IMR-90 (cell line): ENCODE results near the gene CDR2L. TPM values are rescaled to one million over a fixed set of nuclear protein-coding genes. Genes with fewer than 3 reads are reported as not detected.
A peak's percentile ranks its signal among the peaks of the same experiment; 100 is the strongest.

ENCODE experiments used
- ATAC-seq: fragments of 200-7000 bp; cut with Tn5 transposase; 2 replicates; pipeline ENCODE4 v1.9.1; 2020; ENCODE audit warnings: low read depth, mild to moderate bottlenecking, moderate library complexity
- BruUV-seq: library from RNA; stranded (reverse); fragments of 400-500 nt; replicated peaks from 2 replicates; lab custom pipeline; 2021; lab: Mats Ljungman, UMichigan
- CTCF ChIA-PET: fragments of 300-600 bp; formaldehyde crosslinking; extraction: SDS; loops from one replicate; lab custom pipeline; 2021; ENCODE audit warnings: antibody characterized with exemption; lab: Yijun Ruan, JAX
- POLR2A ChIA-PET: fragments of 300-600 bp; sonication (Branson Sonifier 250); formaldehyde crosslinking; loops from one replicate; lab custom pipeline; 2022; ENCODE audit warnings: antibody characterized with exemption; ENCODE audit not compliant: unreplicated experiment; lab: Charles Lee
- DNase-seq: peaks from one replicate; pipeline ENCODE4 v3.0.0; 2013
- H2AFZ ChIP-seq: replicated peaks from 2 replicates; pipeline ENCODE3; 2013; ENCODE audit warnings: low read length, mild to moderate bottlenecking; ENCODE audit not compliant: poor library complexity
- H2AK5ac ChIP-seq: 2 replicates; pipeline ENCODE4 v1.6.1; 2013; ENCODE audit warnings: low read depth, low read length, inconsistent platforms
- H2AK9ac ChIP-seq: replicated peaks from 2 replicates; pipeline ENCODE3; 2013; ENCODE audit warnings: mild to moderate bottlenecking, low read depth, low read length, moderate library complexity; ENCODE audit not compliant: poor library complexity
- H2BK120ac ChIP-seq: 2 replicates; pipeline ENCODE4 v1.6.1; 2013; ENCODE audit warnings: low read depth, low read length, inconsistent platforms
- H2BK15ac ChIP-seq: 3 replicates; pipeline ENCODE4 v1.6.1; 2013; ENCODE audit warnings: low read depth, low read length, inconsistent platforms
- H2BK20ac ChIP-seq: 2 replicates; pipeline ENCODE4 v1.6.1; 2013; ENCODE audit warnings: low read depth, mild to moderate bottlenecking, inconsistent platforms, low read length, moderate library complexity
- H2BK5ac ChIP-seq: 2 replicates; pipeline ENCODE4 v1.6.1; 2013; ENCODE audit warnings: mild to moderate bottlenecking, low read depth, low read length, inconsistent platforms; ENCODE audit not compliant: poor library complexity, severe bottlenecking
- H3K14ac ChIP-seq: replicated peaks from 2 replicates; pipeline ENCODE4 v1.6.1; 2013; ENCODE audit warnings: low read depth, low read length, inconsistent platforms
- H3K18ac ChIP-seq: 2 replicates; pipeline ENCODE4 v1.6.1; 2013; ENCODE audit warnings: low read depth, low read length, control low read depth
- H3K23ac ChIP-seq: 2 replicates; pipeline ENCODE4 v1.6.1; 2013; ENCODE audit warnings: low read depth, low read length, inconsistent platforms
- H3K27ac ChIP-seq: 2 replicates; pipeline ENCODE4 v1.5.1; 2013; ENCODE audit warnings: mild to moderate bottlenecking, control low read depth, low read length; ENCODE audit not compliant: insufficient read depth
- H3K27me3 ChIP-seq: 2 replicates; pipeline ENCODE4 v1.6.1; 2013; ENCODE audit warnings: low read length; ENCODE audit not compliant: control insufficient read depth, insufficient read depth
- H3K36me3 ChIP-seq: 2 replicates; pipeline ENCODE4 v1.6.1; 2013; ENCODE audit warnings: low read length, mixed read lengths; ENCODE audit not compliant: control insufficient read depth, insufficient read depth
- H3K4ac ChIP-seq: 2 replicates; pipeline ENCODE4 v1.6.1; 2013; ENCODE audit warnings: low read depth, low read length, inconsistent platforms
- H3K4me1 ChIP-seq: 2 replicates; pipeline ENCODE4 v1.6.1; 2013; ENCODE audit warnings: low read length, mixed read lengths; ENCODE audit not compliant: control insufficient read depth, insufficient read depth
- H3K4me2 ChIP-seq: 2 replicates; pipeline ENCODE4 v1.6.1; 2013; ENCODE audit warnings: low read depth, mild to moderate bottlenecking, control low read depth, low read length, moderate library complexity
- H3K4me3 ChIP-seq: 2 replicates; pipeline ENCODE4 v1.5.1; 2013; ENCODE audit warnings: low read depth, mild to moderate bottlenecking, control low read depth, low read length, moderate library complexity; ENCODE audit not compliant: insufficient read depth
- H3K56ac ChIP-seq: 2 replicates; pipeline ENCODE4 v1.6.1; 2013; ENCODE audit warnings: low read length, inconsistent platforms; ENCODE audit not compliant: insufficient read depth; ENCODE audit errors: extremely low read depth
- H3K79me1 ChIP-seq, 2 experiments: 2 replicates each; pipeline ENCODE4 v1.6.1; 2013; ENCODE audit warnings: low read length in 2 of 2, inconsistent platforms in 1 of 2, low read depth in 1 of 2
- H3K9ac ChIP-seq: 2 replicates; pipeline ENCODE4 v1.6.1; 2013; ENCODE audit warnings: low read depth, low read length, control low read depth
- H3K9me1 ChIP-seq: 2 replicates; pipeline ENCODE4 v1.6.1; 2013; ENCODE audit warnings: low read length, inconsistent platforms; ENCODE audit not compliant: insufficient read depth
- H3K9me3 ChIP-seq: 2 replicates; pipeline ENCODE4 v1.6.1; 2013; ENCODE audit warnings: low read length; ENCODE audit not compliant: control insufficient read depth, insufficient read depth
- H4K20me1 ChIP-seq: 2 replicates; pipeline ENCODE4 v1.6.1; 2013; ENCODE audit warnings: low read length, inconsistent platforms; ENCODE audit not compliant: insufficient read depth
- H4K5ac ChIP-seq: 2 replicates; pipeline ENCODE4 v1.6.1; 2013; ENCODE audit warnings: mild to moderate bottlenecking, low read depth, low read length, control low read depth
- H4K8ac ChIP-seq, 2 experiments: 2 replicates each; pipeline ENCODE4 v1.6.1; 2013; ENCODE audit warnings: low read depth in 2 of 2, low read length in 2 of 2, control low read depth in 1 of 2, inconsistent platforms in 1 of 2
- H4K91ac ChIP-seq: 2 replicates; pipeline ENCODE4 v1.6.1; 2013; ENCODE audit warnings: low read depth, low read length, inconsistent platforms; ENCODE audit not compliant: insufficient read depth
- BHLHE40 ChIP-seq: fragments of 150-350 bp; IDR thresholded peaks from 2 replicates; pipeline ENCODE4 v1.6.1; 2016; ENCODE audit warnings: mild to moderate bottlenecking, low read depth, low read length
- CHD1 ChIP-seq: IDR thresholded peaks from 2 replicates; pipeline ENCODE4 v1.6.1; 2012; ENCODE audit warnings: low read depth, low read length, improper control_type of control experiment
- SMC3 ChIP-seq: fragments of 150-350 bp; IDR thresholded peaks from 2 replicates; pipeline ENCODE4 v1.6.1; 2016; ENCODE audit warnings: low read depth, mild to moderate bottlenecking, antibody characterized with exemption, low read length, moderate library complexity
- USF2 ChIP-seq: fragments of 150-350 bp; IDR thresholded peaks from 2 replicates; pipeline ENCODE4 v1.6.1; 2017; ENCODE audit warnings: mild to moderate bottlenecking, antibody characterized with exemption, low read length, low read depth
- WGBS, 2 experiments: methylation state at CpG; one replicate each; pipeline versions ENCODE4 v1.1.5 to v1.1.7; 2013; ENCODE audit warnings: missing lambda C conversion rate in 2 of 2; ENCODE audit not compliant: insufficient read length in 1 of 2; ENCODE audit errors: extremely low coverage in 2 of 2; 5-methylcytosine and 5-hydroxymethylcytosine counted together
- dilution Hi-C: fragments of 300-500 bp; cut with HindIII; formaldehyde crosslinking; loops from one replicate; pipeline ENCODE4 v1.14.3; 2018; ENCODE audit warnings: low sequenced_read_pairs; ENCODE audit not compliant: unreplicated experiment
- in situ Hi-C: fragments of 300-500 bp; cut with MboI; formaldehyde crosslinking; loops from 3 replicates; pipeline ENCODE4 v1.14.3; 2019; ENCODE audit warnings: low sequenced_read_pairs, inconsistent platforms, mixed read lengths
- intact Hi-C: fragments of 100-400 bp; cut with micrococcal nuclease; formaldehyde crosslinking; loops from 2 replicates; pipeline ENCODE4 v1.10.0; 2022
- polyA plus RNA-seq, 3 experiments: library from polyadenylated mRNA; depleted of rRNA; stranded (reverse); fragments of >200 nt; gene quantifications; 2 replicates each; pipeline ENCODE4 v1.2.3, GENCODE V29; 2012; ENCODE audit warnings: low replicate concordance in 1 of 3
- total RNA-seq: library from RNA; depleted of rRNA; stranded (reverse); fragments of >200 nt; gene quantifications from 2 replicates; pipeline ENCODE4 v1.2.3, GENCODE V29; 2012

The CDR2L gene
- total and polyA plus RNA-seq, 2 of the 4 experiments (the other 2 are of a cell fraction): 5.7 to 18.9 TPM

GRCh38 chr17:75031972-75032719, 44.7 kb downstream of the CDR2L start:
- intact Hi-C loops: no loop called here
- WGBS, 2 experiments: 7% methylated on average over 3 of the region's 10 CpGs; no CpG with 5 or more reads in 1 of the 2 experiments
- DNase-seq: peak; percentile 84

More at GRCh38 chr17:75031972-75032719, 44.7 kb downstream of the CDR2L start:
- CTCF ChIA-PET: interaction anchor here (1.6 to 2.0 kb wide), 2 partner anchors 44 to 71 kb away, joined by 5 to 9 read pairs; no protein-coding TSS in a partner anchor
- Histone ChIP-seq H2BK15ac (no peak overlapping the region), H3K56ac (no peak overlapping the region), H3K4me1 (peaks cover 2% of the 10 kb centered on the region), H3K36me3 (no peaks in the 10 kb centered on the region), H4K20me1 (peaks cover 10% of the 10 kb centered on the region), H2AK9ac (peak overlapping the region; percentile 44), H3K4me3 (peak overlapping the region; percentile 38), H3K9me3 (peaks cover 4% of the 10 kb centered on the region; the same call in 1 of the 2 replicates), H2BK20ac (no peak overlapping the region), H3K9ac (0 out of 2 replicates have a peak overlapping the region, but pooled peaks have one; percentile 0), H3K18ac (0 out of 2 replicates have a peak overlapping the region, but pooled peaks have one; percentile 7), H2BK120ac (no peak overlapping the region), H3K9me1 (peaks cover 13% of the 10 kb centered on the region; the same call in 1 of the 2 replicates), H4K91ac (no peak overlapping the region), H2AK5ac (peak overlapping the region; percentile 3; the same call in 1 of the 2 replicates), H3K14ac (no peak overlapping the region; the same call in 1 of the 2 replicates), H3K27ac (no peak overlapping the region), H3K4me2 (peak overlapping the region; percentile 79), H2BK5ac (peak overlapping the region; percentile 3), H3K79me1 (0 out of 4 replicates have a peak, but pooled peaks cover 0 to 4% of the 10 kb centered on the region in 2 experiments), H4K8ac (peak overlapping the region in 1 of 2 experiments; percentile 37; a peak in 1 of 4 replicates), H4K5ac (peak overlapping the region; percentile 28; the same call in 1 of the 2 replicates), H3K23ac (0 out of 2 replicates have a peak overlapping the region, but pooled peaks have one; percentile 0), H2AFZ (peak overlapping the region; percentile 84), H3K27me3 (no peaks in the 10 kb centered on the region), H3K4ac (peak overlapping the region; percentile 14; the same call in 1 of the 2 replicates)
- BruUV-seq: no TSS peak
- in situ Hi-C loops (no loop called here), dilution Hi-C loops (no loop called here)
- TF ChIP-seq CHD1: no peak
- peak; percentile 64 for TF ChIP-seq USF2
- TF ChIP-seq BHLHE40: no peak
- no peak for TF ChIP-seq SMC3
- POLR2A ChIA-PET: no interaction called here
- peak; percentile 21 for ATAC-seq
